HCT116 (cell line): Measurements from ENCODE around the gene CARNS1. TPM values are rescaled to one million over a fixed set of nuclear protein-coding genes. Genes with fewer than 3 reads are reported as not detected.

Experiments used
- ATAC-seq: fragments of 200-7000 bp; cut with Tn5 transposase; 2 replicates; pipeline ENCODE4 v1.9.1; 2020; ENCODE audit warnings: mild to moderate bottlenecking, moderate library complexity
- BruUV-seq: library from RNA; stranded (reverse); fragments of 400-500 nt; replicated peaks from 2 replicates; lab custom pipeline; 2021; lab: Mats Ljungman, UMichigan
- CTCF ChIA-PET: fragments of 300-600 bp; sonication (Branson Sonifier 250); formaldehyde crosslinking; loops from one replicate; lab custom pipeline; 2021; ENCODE audit warnings: antibody characterized with exemption; lab: Charles Lee
- POLR2A ChIA-PET: fragments of 300-600, 350-600 bp; sonication (Branson Sonifier 250); formaldehyde crosslinking; loops from one replicate; lab custom pipeline; 2021; ENCODE audit warnings: antibody characterized with exemption; lab: Charles Lee
- RAD21 ChIA-PET, 2 experiments: fragments of 300-600 bp; sonication (Branson Sonifier 250); formaldehyde crosslinking; loops; one replicate each; lab custom pipeline; 2023; ENCODE audit warnings: low total read pairs in 2 of 2; ENCODE audit not compliant: uncharacterized antibody in 2 of 2, unreplicated experiment in 2 of 2, low non-redundant PET in 1 of 2; lab: Charles Lee
- DNase-seq: peaks from one replicate; pipeline ENCODE4 v3.0.0-alpha.2; 2010; ENCODE audit warnings: low read depth, low spot score
- H2AFZ ChIP-seq: fragments of 200-600 bp; shearing (Covaris generic), sonication (generic); 2 replicates; pipeline ENCODE4 v1.6.1; 2017; ENCODE audit warnings: low read depth, mixed run types, mixed read lengths, antibody characterized with exemption, low read length; ENCODE audit not compliant: poor library complexity, severe bottlenecking
- H3K27ac ChIP-seq: 2 replicates; pipeline ENCODE4 v1.5.1; 2012; ENCODE audit warnings: low read depth, low read length
- H3K27me3 ChIP-seq: fragments of 200-600 bp; sonication (generic); 2 replicates; pipeline ENCODE4 v1.6.1; 2016; ENCODE audit warnings: mixed run types, low read length, mixed read lengths; ENCODE audit not compliant: insufficient read depth
- H3K36me3 ChIP-seq, 2 experiments: fragments of 200-500 bp in 1 of 2; fragments of 200-600 bp in 1 of 2; sonication (Bioruptor generic) in 1 of 2; sonication (generic) in 1 of 2; 2 replicates each; pipeline versions ENCODE4 v1.5.1 to v1.6.1; 2014 to 2016; ENCODE audit warnings: low read length in 2 of 2, inconsistent platforms in 1 of 2, mixed read lengths in 1 of 2, mixed run types in 1 of 2; ENCODE audit not compliant: insufficient read depth in 2 of 2, control insufficient read depth in 1 of 2
- H3K4me1 ChIP-seq, 2 experiments: fragments of 200-600 bp in 1 of 2; sonication (generic) in 1 of 2; 2 replicates each; pipeline versions ENCODE4 v1.5.1 to v1.6.1; 2012 to 2017; ENCODE audit warnings: low read length in 2 of 2, inconsistent platforms in 1 of 2, mild to moderate bottlenecking in 1 of 2, mixed read lengths in 1 of 2, mixed run types in 1 of 2, moderate library complexity in 1 of 2; ENCODE audit not compliant: insufficient read depth in 2 of 2, control insufficient read depth in 1 of 2
- H3K4me2 ChIP-seq: fragments of 200-600 bp; sonication (generic); 2 replicates; pipeline ENCODE4 v1.6.1; 2017; ENCODE audit warnings: mixed run types, low read length, mixed read lengths
- H3K4me3 ChIP-seq, 2 experiments: fragments of 200-600 bp in 1 of 2; sonication (generic) in 1 of 2; replicated peaks in 1 of 2; 2 replicates each; pipeline ENCODE4 v1.5.1; 2011 to 2016; ENCODE audit warnings: low read length in 2 of 2, control low read depth in 1 of 2, low read depth in 1 of 2, mild to moderate bottlenecking in 1 of 2, mixed read lengths in 1 of 2, mixed run types in 1 of 2
- H3K79me2 ChIP-seq: fragments of 200-600 bp; sonication (generic); 2 replicates; pipeline ENCODE4 v1.6.1; 2017; ENCODE audit warnings: mild to moderate bottlenecking, mixed run types, low read length, moderate library complexity, mixed read lengths; ENCODE audit not compliant: insufficient read depth
- H3K9ac ChIP-seq: fragments of 200-600 bp; sonication (generic); 2 replicates; pipeline ENCODE4 v1.6.1; 2016; ENCODE audit warnings: low read length, mixed read lengths
- H3K9me2 ChIP-seq: fragments of 200-600 bp; sonication (generic), shearing (Covaris generic); 2 replicates; pipeline ENCODE4 v1.6.1; 2017; ENCODE audit warnings: mixed run types, mild to moderate bottlenecking, moderate library complexity; ENCODE audit not compliant: insufficient read depth
- H3K9me3 ChIP-seq, 2 experiments: fragments of 200-500 bp in 1 of 2; fragments of 200-600 bp in 1 of 2; sonication (Bioruptor generic) in 1 of 2; sonication (generic) in 1 of 2; 2 replicates each; pipeline ENCODE4 v1.6.1; 2014 to 2017; ENCODE audit warnings: low read length in 2 of 2, mixed read lengths in 2 of 2, inconsistent platforms in 1 of 2, low read depth in 1 of 2, mild to moderate bottlenecking in 1 of 2, mixed run types in 1 of 2, moderate library complexity in 1 of 2; ENCODE audit not compliant: control insufficient read depth in 1 of 2, insufficient read depth in 1 of 2
- H4K20me1 ChIP-seq: fragments of 200-600 bp; sonication (generic), shearing (Covaris generic); 2 replicates; pipeline ENCODE4 v1.6.1; 2017; ENCODE audit warnings: mixed run types, mild to moderate bottlenecking, moderate library complexity; ENCODE audit not compliant: insufficient read depth
- ATF3 ChIP-seq: IDR thresholded peaks from 2 replicates; pipeline ENCODE4 v1.6.1; 2012
- CTCF ChIP-seq, 3 experiments: fragments of 200-600 bp in 1 of 3; sonication (generic) in 1 of 3; IDR thresholded peaks in 2 of 3; conservative IDR thresholded peaks in 1 of 3; 2 replicates each; pipeline ENCODE4 v1.5.1; 2012 to 2017; ENCODE audit warnings: low read depth in 2 of 3, low read length in 2 of 3, antibody characterized with exemption in 1 of 3, borderline replicate concordance in 1 of 3, control low read depth in 1 of 3, mild to moderate bottlenecking in 1 of 3, mixed read lengths in 1 of 3, mixed run types in 1 of 3, moderate library complexity in 1 of 3; ENCODE audit not compliant: insufficient read depth in 1 of 3
- EGR1 ChIP-seq: IDR thresholded peaks from 2 replicates; pipeline ENCODE4 v1.6.1; 2012; ENCODE audit warnings: low read depth
- JUND ChIP-seq: IDR thresholded peaks from 2 replicates; pipeline ENCODE4 v1.6.1; 2012
- MAX ChIP-seq: IDR thresholded peaks from 2 replicates; pipeline ENCODE4 v1.6.1; 2012
- POLR2AphosphoS5 ChIP-seq: IDR thresholded peaks from 2 replicates; pipeline ENCODE4 v1.6.1; 2011; ENCODE audit warnings: mild to moderate bottlenecking, low read depth, low read length, moderate library complexity
- REST ChIP-seq: IDR thresholded peaks from 2 replicates; pipeline ENCODE4 v1.6.1; 2012; ENCODE audit warnings: low read depth
- intact Hi-C: fragments of 100-400 bp; cut with micrococcal nuclease; formaldehyde crosslinking; loops from 2 replicates; pipeline ENCODE4 v1.10.0; 2022
- total RNA-seq: library from RNA; stranded (reverse); gene quantifications from one replicate; pipeline ENCODE4 v1.2.1, GENCODE V29; 2021; ENCODE audit not compliant: unreplicated experiment

The CARNS1 gene
- total RNA-seq, 1 experiment from 2014 or later, result 1.0 TPM

- Histone ChIP-seq H3K27ac (no peak overlapping the region), H3K9me2 (no peaks in the 10 kb centered on the region), H3K4me1 (peaks cover 21 to 65% of the 10 kb centered on the region in 2 experiments), H3K4me3 (no peak overlapping the region), H2AFZ (no peak overlapping the region), H3K9me3 (no peaks in the 10 kb centered on the region), H3K9ac (no peak overlapping the region), H3K4me2 (no peak overlapping the region), H3K36me3 (peaks cover 0 to 5% of the 10 kb centered on the region in 2 experiments; a peak in 1 of 4 replicates), H4K20me1 (no peaks in the 10 kb centered on the region), H3K79me2 (peaks cover 58% of the 10 kb centered on the region), H3K27me3 (no peaks in the 10 kb centered on the region)
- ChIA-PET RAD21 (interaction anchor here (0.6 to 3.3 kb wide), 3 partner anchors 8 to 12 kb away, joined by 3 to 15 read pairs (median 6); no protein-coding TSS in a partner anchor), POLR2A (interaction anchor here (3.5 to 15.1 kb wide), 2 partner anchors 8 to 15 kb away, joined by 15 to 210 read pairs; partner anchors contain the start of gene POLD4), CTCF (interaction anchor here (0.7 to 15.5 kb wide), 3 partner anchors 12 to 17 kb away, joined by 3 to 456 read pairs (median 44); partner anchors contain the start of gene POLD4)
- BruUV-seq, result no TSS peak
- no peak for TF ChIP-seq REST
- TF ChIP-seq CTCF (IDR thresholded peaks at IDR 0.05 in 2 of 3, conservative IDR thresholded peaks at IDR 0.05 in 1 of 3; ENCODE audit: borderline replicate concordance in 1 of 3, insufficient read depth in 1 of 3, low read depth in 2 of 3, low read length in 2 of 3), result no peak
- TF ChIP-seq MAX, result no peak
- no peak for TF ChIP-seq JUND
- no peak for TF ChIP-seq EGR1
- no peak for TF ChIP-seq ATF3
- TF ChIP-seq POLR2AphosphoS5, result no peak
- no peak for DNase-seq
- intact Hi-C loops, result no loop called here
- no peak for ATAC-seq
Observed at GRCh38 chr11:67369801-67370284, 45.6 kb upstream of the CARNS1 start.
